ENCODE results near the gene SEMA7A.

Gene SEMA7A

DNA sequence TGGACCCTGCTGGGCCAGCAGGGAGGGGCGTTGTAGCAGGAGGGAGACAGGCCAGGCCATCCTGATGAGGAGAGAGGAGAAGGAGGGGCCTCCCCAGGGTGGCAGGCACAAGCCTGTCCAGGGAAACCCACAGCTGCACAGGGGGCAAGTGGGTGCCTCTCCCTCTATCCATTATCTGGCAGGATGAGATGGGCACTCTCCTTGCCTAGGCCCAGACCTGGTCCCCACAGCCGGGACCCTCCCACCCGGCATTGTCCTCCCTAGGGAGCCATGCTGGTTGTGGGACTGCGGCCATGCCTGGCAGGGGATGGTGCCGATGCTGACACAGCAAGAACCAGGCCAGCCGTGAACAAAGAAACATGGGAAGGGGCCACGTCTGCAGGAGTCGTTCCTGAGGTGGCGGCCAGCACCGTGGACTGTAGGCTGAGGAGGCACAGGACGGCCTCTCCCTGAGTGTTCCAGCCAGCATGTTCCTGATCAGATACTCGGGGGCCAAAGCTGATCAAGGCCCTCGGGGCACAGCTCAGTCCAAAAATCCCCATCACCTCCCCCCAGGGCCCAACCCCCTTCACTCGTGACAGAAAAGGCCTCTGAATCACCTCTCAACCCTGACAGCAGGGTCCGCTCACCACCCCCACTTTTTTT lies 47.1 kb downstream of the SEMA7A start:
- no peak for DNase-seq

DNA sequence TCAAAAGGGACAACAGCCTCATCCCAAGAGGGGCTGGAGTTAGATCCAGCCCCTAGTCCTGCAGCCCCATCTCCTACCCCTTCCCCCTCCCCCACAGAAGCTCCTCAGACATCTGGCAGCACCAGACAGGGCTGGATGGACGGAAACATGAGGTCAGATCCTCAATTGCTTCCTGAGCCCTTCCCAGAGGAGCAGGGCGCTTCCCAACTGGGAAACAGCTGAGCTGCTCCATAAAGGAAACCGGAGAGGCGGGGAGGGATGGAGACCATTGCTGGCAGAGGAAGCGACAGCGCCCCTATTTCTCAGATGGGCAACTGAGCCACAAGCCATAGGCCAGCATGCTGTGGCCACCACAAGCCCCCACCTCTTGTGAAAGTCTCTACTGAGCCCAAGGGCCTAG lies 48.0 kb downstream of the SEMA7A start:
- no peak for DNase-seq

DNA sequence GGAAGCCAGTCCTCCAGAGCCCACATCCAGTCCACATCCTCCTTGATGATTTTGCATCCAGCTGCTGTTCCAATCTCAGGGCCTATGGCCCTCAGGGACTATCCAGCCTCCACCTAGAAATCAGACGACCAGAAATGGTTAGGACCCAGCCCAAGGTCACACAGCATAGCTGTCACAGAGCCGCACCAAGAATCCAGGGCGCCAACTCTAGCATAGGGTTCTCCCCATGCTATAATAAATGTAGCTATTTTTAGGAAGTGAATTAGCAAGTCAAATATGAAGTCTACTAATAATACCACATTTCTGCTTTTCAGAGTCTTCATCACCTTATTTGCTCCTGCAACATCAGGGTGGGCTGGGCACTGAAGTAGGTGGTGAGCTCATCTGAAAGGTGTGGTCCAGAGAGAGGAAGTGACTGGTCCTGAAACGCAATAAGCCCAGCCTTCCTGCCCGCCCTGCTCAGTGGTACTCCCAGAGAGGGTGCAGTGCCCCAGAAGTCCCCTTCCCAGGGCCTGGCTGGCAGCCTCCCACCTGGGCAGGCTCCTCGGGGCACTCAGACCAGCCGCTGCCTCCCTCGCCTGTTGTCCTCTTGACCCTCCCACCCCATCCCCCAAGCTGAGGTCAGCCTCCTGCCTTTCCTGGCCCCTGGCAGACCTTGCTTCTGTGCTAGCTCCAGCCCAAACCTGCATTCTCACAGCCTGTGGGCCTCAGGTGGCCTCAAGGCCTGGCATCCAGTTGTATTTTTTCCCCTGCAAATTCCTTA lies 48.7 kb downstream of the SEMA7A start:
- peak; percentile 72 for DNase-seq

DNA sequence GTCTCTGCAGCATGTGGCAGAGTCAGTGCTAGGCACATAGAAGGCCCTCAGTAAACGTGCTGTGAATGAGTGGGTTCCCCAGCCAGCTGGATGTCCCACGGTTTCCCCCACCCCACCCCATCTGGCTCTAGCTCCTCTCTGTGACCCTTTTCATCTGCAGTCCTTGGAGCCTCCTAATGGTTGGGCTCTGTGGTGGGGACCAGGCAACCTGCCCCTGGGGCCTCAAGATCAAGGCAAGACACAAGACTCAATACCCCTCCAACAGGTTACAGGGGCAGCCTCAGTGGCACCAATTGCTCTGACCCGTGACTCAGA lies 49.2 kb downstream of the SEMA7A start:
- DNase-seq: no peak

DNA sequence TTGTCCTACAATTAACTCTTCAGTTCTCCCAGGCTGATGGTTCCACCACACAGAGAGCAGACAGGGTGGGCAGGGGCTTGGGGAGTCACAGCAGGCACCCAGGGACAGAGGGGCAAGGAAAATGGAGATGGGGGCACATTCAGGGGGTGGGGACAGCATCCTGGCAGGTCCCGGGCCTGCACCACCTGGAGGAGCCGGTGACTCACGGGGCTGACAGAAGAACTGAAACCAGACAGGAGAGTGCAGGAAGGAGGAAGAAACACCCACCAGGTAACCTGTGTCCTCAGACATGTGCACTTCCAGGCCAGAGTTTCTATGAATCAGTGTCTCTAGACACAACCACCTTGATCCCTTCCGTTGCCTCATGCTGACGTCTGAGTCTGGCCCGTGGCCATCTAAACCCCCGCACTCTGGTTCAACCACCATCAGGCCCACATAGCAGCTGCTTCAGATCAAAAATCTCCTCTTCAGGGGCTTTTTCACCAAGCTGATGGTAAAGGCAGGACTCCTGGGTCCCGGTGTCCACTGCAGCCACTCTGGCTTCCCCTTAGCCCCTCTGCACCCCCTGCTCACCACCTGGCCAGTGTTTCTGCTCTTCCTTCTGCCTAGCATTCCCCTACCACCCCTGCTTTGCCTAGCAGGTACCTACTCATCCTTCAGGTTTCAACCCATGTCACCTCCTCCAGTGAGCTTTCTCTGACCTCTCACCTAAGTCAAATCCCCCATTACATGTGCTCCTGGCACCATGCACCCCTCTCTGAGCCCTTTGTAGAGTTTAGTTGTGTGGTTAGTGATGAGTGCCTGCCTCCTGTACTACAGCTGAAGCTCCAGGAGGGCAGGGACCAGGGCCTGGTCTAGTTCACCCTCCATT lies 49.8 kb downstream of the SEMA7A start:
- peak; percentile 57 for DNase-seq

DNA sequence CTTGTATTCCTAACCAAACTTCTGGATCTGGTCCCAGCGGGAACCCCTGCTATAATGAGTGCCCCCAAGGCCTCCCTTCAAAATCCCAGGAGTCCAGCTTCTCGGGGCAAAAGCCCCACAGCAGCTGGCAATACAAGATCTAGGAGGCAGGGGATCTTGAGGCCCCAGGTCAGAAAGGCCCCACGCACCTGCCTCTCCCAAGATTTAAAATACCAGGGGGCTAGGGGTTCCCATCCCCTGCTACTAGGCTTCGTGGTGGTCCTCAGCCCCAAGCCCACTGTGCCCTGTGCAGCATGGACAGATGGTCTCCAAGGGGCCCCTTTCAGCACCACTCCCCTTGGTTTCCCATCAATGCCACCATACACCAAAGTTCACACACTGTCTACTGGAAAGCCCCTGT lies 50.5 kb downstream of the SEMA7A start:
- no peak for DNase-seq

DNA sequence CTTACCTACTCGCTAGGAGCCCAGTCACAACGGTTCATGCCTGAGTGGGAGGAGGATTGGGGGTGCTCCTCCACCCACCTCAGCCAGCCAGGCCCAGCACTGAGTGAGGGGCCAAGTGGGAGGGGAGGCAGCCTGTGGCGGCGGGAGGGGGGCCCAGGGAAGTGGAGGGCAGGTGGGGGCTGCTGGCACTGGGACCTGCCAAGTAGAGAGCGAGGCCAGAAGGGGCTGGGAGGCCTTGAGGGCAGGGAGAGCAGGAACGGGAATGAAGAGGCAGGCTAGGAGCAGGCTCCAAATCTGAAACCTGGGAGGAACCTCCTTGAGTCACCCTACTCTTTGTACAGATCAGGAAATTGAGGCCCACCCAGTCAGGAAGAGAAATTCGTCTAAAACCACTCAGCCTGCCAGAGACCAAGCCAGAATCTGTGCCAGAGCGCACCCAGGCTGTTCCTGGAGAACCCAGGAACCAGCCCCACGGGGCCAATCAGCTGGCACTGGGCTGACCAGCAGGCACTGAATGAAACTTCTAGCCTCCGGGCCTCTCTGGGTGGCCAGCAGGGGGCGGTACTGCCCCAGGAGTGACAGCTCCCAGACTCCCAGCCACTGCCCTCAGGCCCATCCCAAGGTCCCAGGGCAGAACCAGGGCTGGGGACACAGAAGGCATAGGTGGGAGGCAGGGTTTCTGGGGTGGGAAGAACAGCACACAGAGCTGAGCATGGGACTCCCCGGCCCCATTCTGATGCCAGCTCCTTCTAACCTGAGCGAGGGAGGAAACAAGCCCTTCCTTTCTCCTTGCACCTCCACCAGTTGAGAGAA lies 51.5 kb downstream of the SEMA7A start:
- peak; percentile 76 for DNase-seq

DNA sequence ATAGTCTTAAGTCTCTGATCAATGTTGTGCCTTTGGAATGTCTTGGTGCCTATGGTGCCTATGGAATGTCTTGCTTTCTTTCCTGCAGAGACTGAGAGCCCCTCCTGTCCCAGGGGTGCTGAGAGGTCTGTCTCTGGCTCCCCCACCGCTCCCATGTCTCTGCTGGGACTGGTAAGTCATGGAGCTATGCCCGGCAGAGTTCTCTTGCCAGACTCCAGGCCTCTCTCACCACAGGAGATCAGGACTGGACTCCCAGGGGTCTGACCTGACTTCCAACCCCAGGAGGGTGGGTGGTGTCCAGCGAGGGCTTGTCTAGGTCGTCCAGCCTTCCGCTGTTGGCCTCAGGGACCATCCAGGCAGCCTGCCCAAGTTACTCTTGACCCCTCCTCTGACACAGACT lies 52.3 kb downstream of the SEMA7A start:
- no peak for DNase-seq

DNA sequence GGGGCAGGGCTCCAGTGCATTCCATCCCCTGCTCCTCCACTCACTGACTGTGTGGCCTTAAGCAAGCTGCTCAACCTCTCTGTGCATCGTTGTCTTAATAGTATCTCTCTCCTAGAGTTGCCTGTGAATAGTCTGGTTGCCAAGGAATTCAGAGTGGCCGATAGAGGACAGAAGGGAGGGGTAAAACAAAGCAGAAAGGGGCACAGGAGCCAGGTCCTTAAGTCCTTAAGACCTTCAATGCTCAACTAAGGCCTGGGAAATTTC lies 52.6 kb downstream of the SEMA7A start:
- DNase-seq: no peak

DNA sequence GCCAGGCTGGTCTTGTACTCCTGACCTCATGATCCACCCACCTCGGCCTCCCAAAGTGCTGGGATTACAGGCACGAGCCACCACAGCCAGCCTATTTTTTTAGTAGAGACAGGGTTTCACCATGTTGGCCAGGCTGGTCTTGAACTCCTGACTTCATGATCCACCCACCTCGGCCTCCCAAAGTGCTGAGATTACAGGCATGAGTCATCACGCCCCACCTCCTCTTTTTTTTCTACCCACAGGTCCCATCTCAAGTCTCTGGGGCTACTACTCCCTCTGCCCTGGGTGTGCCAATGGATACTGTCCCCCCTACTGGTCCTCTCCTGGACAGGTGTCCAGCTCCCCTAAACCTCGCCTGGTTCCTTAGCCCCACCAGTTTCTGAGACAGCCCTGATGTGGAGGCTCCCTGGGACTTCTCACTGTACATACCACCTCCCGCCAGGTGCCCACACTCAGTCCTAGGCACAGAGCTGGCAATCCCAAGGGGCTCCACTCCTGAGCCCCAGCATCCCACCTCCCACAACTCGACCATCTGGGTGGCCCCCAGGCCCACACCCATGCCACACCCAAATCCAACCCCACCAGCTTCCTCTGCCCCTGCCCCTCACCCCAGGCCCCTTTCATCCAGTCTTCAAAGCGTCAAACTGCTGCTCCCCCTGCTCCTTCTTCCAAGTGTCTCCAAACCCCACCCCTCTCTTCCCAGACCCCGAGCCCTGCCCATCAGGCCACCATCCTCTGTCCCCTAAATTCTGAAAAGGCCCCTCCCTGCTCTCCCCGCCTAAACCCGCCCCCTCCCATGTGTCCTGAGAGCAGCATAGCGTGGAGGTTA lies 53.2 kb downstream of the SEMA7A start:
- DNase-seq: no peak

DNA sequence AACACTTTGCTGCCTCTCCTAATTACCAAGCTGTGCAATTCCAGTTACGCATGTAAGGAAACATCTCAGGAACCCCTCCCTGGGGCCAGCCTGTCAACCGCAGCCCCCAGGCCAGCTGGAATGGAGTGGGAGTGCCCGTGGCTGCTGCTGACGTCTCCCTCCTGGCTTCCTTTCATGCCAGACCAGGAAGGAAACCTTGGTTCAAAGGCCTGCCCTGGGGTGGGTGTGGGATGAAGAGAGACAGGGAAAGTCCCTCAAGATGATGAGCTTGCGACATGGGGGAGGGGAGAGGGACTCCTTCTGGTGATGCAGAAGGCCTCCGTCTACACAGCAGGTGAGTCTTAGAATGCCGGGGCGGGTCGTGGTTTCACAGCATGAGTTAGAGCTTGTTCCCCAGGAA lies 54.9 kb downstream of the SEMA7A start:
- DNase-seq: no peak

DNA sequence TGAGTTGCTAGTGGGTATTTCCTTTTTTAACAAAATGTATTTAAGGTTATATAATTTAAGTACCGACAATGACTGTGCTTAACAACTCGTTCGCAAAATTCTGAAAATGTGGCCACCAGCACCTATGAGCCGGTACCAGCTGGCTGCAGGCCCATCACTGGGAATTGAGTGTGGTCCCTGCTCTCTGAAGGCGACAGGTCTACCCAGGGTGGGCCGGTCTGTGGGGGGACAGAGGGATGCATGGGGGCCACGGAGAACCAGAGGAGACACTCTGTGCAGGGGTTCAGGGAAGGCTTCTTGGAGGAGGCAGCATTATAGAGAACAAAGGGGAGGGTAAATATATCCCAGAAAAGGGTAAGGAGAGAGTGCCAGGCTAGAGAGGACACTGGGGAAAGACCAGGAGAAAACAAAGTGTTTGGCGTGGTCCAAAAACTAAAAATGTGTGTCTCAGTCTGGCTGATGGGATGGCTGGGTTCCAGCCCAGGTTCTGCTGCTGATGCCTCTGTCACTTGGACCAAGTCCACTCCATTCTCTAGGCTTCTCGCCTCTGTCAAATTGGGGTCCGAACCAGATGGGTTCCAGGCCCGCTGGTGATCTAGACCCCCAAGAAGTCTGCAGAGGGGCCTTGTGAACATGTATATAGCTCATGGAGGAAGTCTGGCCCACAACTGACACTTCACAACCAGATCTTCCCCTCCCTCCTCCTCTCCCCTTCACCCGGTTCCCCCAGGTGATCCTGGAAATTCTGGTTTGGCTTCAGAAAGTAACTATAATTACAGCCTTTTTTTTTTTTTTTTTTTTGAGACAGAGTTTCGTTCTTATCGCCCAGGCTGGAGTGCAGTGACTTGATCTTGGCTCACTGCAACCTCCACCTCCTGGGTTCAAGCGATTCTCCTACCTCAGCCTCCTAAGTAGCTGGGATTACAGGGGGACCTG lies 55.7 kb downstream of the SEMA7A start:
- DNase-seq: no peak

DNA sequence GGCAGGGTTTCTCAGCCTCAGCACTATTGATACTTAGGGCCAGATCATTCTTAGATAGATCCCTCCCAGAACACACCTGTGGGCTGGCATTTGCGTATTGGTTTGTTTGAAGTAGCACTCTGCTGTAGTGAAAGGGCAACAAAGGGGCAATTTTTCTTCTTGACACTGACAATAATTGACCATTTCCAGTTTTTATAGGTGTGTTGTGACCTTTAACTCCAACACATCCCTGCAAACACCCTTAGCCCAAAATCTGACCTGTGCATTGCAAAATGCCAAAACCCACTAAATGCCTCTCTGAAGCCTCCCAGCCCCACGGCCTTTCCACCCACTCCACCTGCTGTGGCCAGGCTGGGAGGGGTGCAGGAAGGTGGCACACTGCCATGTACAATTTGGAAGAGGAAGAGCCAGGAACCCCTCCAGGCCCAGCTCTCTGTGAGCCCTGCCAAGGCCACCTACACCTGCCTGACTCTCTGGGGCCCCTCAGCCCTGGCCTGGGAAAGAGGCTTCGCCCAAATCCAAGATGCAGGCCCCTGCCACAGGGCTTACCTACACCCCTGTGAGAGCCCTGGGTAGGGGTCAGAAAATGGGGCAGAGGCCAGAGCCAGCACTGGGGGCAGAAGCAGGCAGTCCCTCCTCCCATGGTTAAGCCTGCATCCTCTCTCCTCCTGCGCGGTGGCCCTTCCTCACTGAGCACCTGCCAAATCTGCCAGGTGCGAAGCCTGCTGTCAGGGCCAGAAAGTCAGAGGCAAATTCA lies 56.8 kb downstream of the SEMA7A start:
- DNase-seq: no peak

DNA sequence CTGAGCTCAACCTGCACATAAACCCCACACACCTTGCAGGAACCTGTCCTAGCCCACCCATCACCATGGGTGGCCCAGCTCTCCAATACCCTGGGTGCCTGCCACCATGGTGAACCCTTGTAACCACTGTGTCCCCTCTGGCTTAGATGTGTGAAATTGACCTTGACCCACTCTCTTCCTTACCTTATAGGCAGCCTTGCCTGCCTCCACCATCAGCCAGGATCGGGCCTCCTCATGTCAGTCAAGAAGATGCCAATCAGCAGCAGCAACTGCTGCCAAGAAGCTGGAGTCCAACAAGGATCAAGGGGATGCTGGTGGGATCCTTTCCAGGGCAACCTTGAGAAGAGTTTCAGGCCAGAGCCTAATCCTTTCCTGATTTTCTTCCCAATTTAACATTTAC lies 57.5 kb downstream of the SEMA7A start:
- no peak for DNase-seq

DNA sequence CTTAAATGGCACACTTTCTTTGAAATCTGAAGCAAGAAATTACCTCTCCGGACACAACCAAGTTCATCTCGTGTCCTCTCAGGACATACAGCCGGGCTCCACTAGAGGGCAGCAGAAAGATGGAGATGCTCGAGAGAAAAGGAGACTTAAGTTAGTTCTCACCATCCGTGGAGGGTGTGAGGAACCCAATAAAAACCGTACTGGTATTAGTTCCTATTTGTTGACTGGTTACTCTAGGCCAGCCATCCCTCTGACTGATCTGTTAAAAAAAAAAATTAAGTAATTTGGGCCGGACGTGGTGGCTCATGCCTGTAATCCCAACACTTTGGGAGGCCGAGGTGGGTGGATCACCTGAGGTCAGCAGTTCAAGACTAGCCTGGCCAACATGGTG lies 58.5 kb downstream of the SEMA7A start:
- DNase-seq: peak; percentile 72

DNA sequence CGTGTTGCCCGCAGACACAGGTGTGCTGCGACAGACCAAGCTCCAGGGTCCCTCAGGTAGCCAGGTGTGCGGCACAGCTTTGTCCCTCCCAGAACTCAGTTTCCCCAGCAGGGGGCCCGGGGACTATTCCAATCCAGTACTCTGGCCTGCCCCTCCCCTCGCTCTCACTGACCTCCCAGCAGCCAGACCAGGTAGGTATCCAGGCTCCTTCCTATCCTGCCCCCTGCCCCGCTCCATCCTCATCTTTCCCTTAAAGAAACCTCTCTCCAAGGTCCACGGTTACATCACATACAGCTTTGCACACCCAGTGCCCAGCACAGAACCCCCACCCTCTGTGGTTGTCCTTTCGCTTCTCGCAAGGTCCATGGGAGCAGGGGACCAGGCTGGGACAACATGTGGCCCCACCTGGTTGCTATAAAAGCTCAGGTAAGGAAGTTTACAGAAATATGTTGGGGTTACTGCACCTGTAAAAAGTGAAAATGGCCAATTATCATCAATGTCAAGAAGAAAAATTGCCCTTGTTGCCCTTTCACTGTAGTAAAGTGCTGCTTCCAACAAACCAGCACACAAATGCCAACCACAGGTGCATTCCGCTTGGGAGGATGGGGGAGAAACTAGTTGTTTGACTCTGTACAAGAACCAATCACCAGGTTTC lies 59.0 kb downstream of the SEMA7A start:
- no peak for DNase-seq

DNA sequence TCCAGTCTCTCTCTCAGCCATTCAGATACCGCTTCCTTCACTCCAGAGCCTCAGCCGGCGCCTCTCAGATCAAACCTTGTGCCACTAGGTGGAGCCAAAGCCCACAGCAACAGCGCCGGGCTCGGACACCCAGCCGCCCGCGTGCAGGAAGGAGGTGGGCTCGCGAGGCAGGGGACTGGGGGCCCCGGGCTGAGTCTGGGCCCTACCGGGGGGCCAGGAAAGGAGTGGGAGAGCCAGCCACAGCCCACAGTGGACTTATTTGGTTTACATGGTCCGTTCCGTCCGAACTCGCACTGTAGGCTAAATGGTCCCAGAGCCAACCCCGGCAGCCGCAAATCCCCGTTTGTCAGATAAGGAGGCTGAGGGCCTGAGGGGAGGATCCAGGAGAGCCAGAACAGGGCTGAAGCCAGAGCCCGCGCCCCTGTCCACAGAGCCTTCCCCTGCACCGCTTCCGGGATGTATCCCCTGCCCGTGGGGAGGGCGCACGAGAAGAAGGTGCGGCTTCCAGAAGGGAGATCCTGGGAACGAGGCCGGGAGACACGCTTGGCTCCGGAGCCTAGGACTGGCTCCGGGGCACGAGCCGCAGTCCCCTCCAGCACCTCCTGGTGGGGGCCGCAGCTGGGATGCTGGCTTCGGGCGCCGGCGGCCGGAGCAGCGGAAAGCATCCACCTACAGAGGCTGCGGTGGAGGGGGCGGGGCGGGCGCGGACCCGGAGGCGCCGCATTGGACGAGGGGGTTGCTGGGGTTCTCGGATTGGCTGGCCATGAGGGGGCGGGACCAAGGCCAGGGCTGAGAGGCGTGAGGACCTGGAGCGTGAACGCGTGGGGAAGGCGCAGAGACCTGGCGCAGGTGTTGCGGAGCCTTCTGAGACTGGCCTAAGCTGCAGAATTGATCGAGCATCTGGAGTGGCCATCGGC lies 59.8 kb downstream of the SEMA7A start:
- peak; percentile 95 for DNase-seq

DNA sequence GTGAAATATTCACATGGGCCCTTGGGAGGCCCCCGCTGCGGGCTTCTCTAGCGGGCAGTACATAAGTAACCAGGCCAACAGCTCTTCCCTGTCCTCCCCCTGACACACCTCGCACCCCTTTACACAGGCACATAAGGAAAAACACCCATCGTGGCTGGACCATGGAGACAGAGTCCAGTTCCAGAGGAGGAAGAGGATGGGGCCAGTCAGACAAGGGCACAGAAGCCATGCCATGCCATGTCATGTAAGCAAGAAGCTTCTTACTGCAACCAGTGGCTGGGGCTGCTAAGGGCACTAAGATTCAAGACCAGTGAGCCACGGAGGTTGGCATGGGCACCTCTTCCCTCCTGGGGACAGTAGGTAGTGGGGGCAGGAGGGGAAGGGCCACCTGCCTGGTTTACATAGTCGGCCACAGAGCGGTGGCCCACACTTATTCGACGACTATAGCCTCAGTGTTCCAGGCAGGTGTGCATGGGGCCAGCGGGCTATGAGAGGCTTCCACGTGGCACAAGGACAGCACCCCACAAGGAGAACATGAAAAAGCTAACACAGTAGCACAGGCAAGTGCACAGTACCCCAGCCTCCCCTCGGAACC lies 60.6 kb downstream of the SEMA7A start:
- DNase-seq: no peak

Data from NK-92 treated with Interleukin-12 subunit alpha and Interleukin-12 subunit beta, amount 100 ng/mL, for 24 hours (cell line).